ENCODE data around the gene EPGN. TPM values are rescaled to one million over a fixed set of nuclear protein-coding genes. Genes with fewer than 3 reads are reported as not detected.

Gene EPGN
- total and polyA plus RNA-seq, 10 donors: 0.05 to 1.2 (median 0.46) TPM; not detected in 7

GRCh38 chr4:74263551-74263950, 44.7 kb upstream of the EPGN start:
- Histone ChIP-seq H3K27me3 (replicated peaks in 1 of 7) (no peaks in the 10 kb centered on the region), H3K9me3 (no peaks in the 10 kb centered on the region), H3K4me3 (no peak overlapping the region), H3K4me1 (no peaks in the 10 kb centered on the region), H3K36me3 (no peaks in the 10 kb centered on the region), H3K27ac (no peak overlapping the region)
- DNase-seq: no peak
- TF ChIP-seq POLR2AphosphoS5 (IDR thresholded peaks at IDR 0.05): no peak
- intact Hi-C loops (cut with DNase I; ENCODE audit: low total_unique reads): no loop called here

DNA sequence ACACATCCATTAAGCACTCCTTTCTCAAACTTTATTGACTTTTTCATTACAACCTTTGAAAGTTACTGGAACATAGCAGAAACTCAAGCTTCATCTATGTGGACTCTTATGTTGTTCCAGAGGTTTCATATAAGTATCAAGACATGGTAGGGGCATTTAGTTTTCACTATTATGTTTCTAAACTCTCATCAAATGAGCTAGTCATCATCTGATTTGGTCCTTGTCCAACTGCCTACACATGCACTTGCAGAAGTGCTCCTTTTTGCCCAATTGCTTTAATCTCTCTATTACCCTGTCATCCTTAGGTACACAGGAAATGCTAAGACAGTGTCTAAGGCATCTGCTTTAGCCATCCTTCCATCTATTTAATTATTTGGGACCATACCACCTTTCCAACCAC, 42.2 kb upstream of the EPGN start:
- no peak for DNase-seq
- H3K9me3 ChIP-seq: no peaks in the 10 kb centered on the region
- no peak overlapping the region for H3K4me3 ChIP-seq
- TF ChIP-seq POLR2A (IDR thresholded peaks at IDR 0.05): no peak
- TF ChIP-seq, protein P1, sequence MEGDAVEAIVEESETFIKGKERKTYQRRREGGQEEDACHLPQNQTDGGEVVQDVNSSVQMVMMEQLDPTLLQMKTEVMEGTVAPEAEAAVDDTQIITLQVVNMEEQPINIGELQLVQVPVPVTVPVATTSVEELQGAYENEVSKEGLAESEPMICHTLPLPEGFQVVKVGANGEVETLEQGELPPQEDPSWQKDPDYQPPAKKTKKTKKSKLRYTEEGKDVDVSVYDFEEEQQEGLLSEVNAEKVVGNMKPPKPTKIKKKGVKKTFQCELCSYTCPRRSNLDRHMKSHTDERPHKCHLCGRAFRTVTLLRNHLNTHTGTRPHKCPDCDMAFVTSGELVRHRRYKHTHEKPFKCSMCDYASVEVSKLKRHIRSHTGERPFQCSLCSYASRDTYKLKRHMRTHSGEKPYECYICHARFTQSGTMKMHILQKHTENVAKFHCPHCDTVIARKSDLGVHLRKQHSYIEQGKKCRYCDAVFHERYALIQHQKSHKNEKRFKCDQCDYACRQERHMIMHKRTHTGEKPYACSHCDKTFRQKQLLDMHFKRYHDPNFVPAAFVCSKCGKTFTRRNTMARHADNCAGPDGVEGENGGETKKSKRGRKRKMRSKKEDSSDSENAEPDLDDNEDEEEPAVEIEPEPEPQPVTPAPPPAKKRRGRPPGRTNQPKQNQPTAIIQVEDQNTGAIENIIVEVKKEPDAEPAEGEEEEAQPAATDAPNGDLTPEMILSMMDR (IDR thresholded peaks at IDR 0.05 in 8 of 11, conservative IDR thresholded peaks at IDR 0.05 in 3 of 11): no peak
- no peak for TF ChIP-seq POLR2AphosphoS5 (IDR thresholded peaks at IDR 0.05)
- H3K36me3 ChIP-seq: no peaks in the 10 kb centered on the region
- H3K27ac ChIP-seq: no peak overlapping the region
- H3K27me3 ChIP-seq (replicated peaks in 1 of 7): no peaks in the 10 kb centered on the region
- H3K4me1 ChIP-seq: no peaks in the 10 kb centered on the region
- intact Hi-C loops (cut with DNase I; ENCODE audit: low total_unique reads): no loop called here

- DNase-seq: no peak
- no peaks in the 10 kb centered on the region for H3K27me3 ChIP-seq (replicated peaks in 1 of 7)
- intact Hi-C loops (cut with DNase I; ENCODE audit: low total_unique reads): no loop called here
- H3K4me3 ChIP-seq: no peak overlapping the region
- no peaks in the 10 kb centered on the region for H3K4me1 ChIP-seq
- TF ChIP-seq POLR2AphosphoS5 (IDR thresholded peaks at IDR 0.05) (no peak), POLR2A (IDR thresholded peaks at IDR 0.05) (no peak)
- TF ChIP-seq, protein P1 (IDR thresholded peaks at IDR 0.05 in 8 of 11, conservative IDR thresholded peaks at IDR 0.05 in 3 of 11): no peak
- no peaks in the 10 kb centered on the region for H3K36me3 ChIP-seq
- no peaks in the 10 kb centered on the region for H3K9me3 ChIP-seq
- no peak overlapping the region for H3K27ac ChIP-seq
Measured at GRCh38 chr4:74267998-74268606, 40.2 kb upstream of the EPGN start.

DNA sequence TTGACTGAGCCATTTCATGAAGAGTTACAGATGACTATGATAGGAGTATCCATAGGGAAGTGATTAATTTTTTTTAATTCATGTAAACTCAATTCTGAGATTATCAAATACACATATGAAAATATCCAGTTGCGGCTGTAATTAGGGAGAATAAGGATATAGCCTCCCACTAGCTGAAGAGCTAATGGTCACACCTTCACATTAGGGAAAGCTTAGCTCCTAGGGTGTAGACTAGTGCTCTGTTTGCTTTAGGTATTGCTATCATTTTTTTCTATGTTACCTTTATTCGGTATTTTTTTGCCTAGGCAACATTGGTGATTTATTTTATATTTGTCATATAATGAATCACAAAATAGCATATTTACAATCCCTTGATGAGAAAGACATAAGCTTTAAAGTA, 39.6 kb upstream of the EPGN start:
- no peak overlapping the region for H3K27ac ChIP-seq
- no peak for DNase-seq
- intact Hi-C loops (cut with DNase I; ENCODE audit: low total_unique reads): no loop called here
- TF ChIP-seq POLR2AphosphoS5 (IDR thresholded peaks at IDR 0.05) (no peak), POLR2A (IDR thresholded peaks at IDR 0.05) (no peak)
- TF ChIP-seq, protein P1 (IDR thresholded peaks at IDR 0.05 in 8 of 11, conservative IDR thresholded peaks at IDR 0.05 in 3 of 11): no peak
- no peak overlapping the region for H3K4me3 ChIP-seq
- no peaks in the 10 kb centered on the region for H3K4me1 ChIP-seq
- WGBS, 5 donors: 87 to 99% (median 96%) methylated on average over 2 of the region's 2 CpGs
- no peaks in the 10 kb centered on the region for H3K9me3 ChIP-seq
- H3K36me3 ChIP-seq: no peaks in the 10 kb centered on the region
- H3K27me3 ChIP-seq (replicated peaks in 1 of 7): no peaks in the 10 kb centered on the region

GRCh38 chr4:74278490-74278889, 29.8 kb upstream of the EPGN start:
- WGBS, 5 donors: 88 to 93% (median 89%) methylated on average over 3 of the region's 3 CpGs
- Histone ChIP-seq H3K27ac (no peak overlapping the region), H3K36me3 (no peaks in the 10 kb centered on the region), H3K4me3 (no peak overlapping the region), H3K9me3 (no peaks in the 10 kb centered on the region), H3K4me1 (no peaks in the 10 kb centered on the region), H3K27me3 (replicated peaks in 1 of 7) (no peaks in the 10 kb centered on the region)
- intact Hi-C loops (cut with DNase I; ENCODE audit: low total_unique reads): no loop called here
- TF ChIP-seq POLR2A (IDR thresholded peaks at IDR 0.05): no peak
- no peak for TF ChIP-seq POLR2AphosphoS5 (IDR thresholded peaks at IDR 0.05)
- TF ChIP-seq, protein P1 (IDR thresholded peaks at IDR 0.05 in 8 of 11, conservative IDR thresholded peaks at IDR 0.05 in 3 of 11): no peak
- no peak for DNase-seq
